Right forelimb (tissue), 1 donor: ENCODE results near the gene HDHD3.

Source experiments
- DNase-seq: peaks from one replicate; pipeline ENCODE4 v3.0.0-alpha.2; 2018

The HDHD3 gene

DNA sequence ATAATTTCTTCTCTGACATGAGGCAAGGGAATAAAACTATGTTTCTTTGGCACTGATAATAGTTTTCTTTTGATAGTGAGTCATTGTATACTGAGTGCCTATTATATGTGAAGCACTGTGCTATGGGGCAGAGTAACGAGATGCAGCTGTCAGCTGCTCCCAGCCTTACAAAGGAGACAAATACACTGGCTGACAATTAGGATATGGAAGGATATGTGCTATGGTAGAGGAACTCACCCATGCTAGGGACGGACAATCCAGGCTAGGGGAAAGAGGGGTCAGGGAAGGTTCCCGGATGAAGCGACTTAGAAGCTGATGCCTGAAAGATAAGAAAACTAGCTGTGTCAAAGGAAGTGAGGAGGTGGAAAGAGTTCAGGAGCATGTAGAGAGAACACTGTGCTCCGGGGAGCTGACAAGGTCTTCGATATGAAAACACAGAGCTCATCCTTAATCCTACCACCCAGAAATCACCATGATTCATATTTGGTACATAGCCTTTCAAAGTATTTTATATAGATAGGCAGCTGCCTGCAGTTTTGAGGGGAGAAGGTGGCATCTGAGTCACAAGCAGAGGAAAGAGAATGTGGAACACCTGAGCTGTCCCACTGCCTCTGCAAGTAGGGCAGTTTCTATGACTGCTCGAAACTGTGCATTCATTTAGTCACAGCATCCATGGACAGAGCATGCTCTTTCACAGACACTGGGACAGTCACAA is 15.3 kb downstream of the HDHD3 start:
- DNase-seq: no peak

DNA sequence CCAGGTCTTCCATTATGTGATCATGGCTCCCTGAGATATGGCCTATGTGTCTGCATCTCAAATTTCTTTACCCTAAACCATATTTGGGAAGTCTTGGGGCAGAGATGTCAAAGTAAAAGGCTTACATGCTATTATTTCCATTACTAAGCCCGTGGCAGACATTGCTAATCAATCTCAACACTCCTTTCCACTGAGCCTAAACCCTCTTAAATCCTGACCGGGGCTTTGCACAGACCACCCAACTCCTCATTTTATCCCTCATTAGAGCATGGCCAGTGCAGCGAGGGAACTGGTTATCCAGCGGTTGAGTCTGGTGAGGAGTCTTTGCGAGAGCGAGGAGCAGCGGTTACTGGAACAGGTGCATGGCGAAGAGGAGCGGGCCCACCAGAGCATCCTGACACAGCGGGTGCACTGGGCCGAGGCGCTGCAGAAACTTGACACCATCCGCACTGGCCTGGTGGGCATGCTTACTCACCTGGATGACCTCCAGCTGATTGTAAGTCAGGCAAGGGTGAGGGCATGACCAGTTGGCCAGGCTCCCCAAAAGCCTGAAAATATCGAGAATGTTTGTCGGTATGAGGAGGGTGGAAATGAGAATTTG is 16.4 kb downstream of the HDHD3 start:
- DNase-seq: no peak

DNA sequence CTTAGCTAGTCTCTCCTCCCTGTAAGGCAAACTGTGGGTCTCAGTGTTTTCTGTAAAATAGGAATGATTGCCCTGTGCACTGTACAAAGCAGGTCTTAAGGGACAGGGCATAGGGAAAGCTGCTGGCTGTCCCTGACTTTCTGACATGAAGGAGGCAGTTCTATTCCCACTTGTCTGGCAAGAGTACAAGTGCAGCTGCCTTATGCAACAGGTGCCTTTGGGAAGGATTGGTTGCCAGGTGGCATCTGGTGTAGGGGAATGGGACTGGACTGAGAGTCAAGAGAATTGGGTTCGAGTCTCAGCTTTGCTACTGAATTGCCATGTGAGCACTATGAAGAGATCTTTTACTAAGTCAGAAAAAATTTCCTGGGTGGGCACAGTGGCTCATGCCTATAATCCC is 17.4 kb downstream of the HDHD3 start:
- DNase-seq: no peak

DNA sequence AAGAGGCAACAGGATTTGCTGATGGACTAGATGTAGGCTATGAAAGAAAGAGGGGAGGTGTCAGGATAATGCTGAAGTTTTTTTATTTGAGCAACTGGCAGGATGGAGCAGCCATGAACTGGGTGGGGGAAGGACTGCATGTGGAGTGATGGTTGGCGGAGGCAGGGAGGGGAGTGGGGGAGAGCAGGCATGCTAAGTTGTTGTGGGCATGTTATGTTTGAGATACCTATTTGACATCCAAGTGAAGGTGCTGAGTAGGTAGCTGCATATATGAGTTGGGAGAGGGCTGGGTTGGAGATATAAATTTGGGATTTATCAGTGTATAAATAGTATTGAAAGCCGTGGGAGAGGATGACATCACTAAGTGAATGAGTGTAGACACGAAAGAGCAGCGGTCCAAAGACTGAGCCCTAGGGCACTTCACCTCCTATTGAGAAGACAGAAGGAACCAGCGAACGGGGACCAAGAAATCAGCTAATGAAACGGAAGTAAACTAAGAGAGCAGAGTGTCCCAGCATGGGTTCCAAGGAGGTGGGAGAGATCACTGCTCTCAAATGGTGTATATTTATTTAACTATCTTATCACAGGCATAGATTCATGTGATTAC is 20.0 kb downstream of the HDHD3 start:
- no peak for DNase-seq

DNA sequence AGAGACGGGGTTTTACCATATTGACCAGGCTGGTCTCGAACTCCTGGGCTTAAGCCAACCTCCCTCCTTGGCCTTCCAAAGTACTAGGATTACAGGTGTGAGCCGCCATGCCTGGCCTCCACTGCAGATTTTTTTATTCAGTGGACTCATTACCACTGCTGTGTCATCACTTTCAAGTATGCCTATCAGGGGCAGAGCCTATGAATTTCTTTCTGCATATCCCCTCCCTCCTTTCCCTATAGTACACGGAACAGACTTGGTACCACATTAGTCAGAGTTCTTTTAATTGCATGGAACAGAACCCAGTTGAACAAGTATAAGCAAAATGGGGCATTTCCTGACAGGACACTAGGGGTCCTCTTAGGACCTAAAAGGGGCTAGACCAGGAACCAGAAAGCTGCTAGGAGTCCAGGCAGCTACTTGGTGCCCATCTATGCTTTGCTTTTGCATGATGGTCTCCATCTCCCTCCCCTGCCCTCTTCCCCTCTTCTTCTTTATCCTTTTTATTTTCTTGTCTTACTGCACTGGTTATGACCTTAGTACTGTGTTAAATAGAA is 21.7 kb downstream of the HDHD3 start:
- no peak for DNase-seq

DNA sequence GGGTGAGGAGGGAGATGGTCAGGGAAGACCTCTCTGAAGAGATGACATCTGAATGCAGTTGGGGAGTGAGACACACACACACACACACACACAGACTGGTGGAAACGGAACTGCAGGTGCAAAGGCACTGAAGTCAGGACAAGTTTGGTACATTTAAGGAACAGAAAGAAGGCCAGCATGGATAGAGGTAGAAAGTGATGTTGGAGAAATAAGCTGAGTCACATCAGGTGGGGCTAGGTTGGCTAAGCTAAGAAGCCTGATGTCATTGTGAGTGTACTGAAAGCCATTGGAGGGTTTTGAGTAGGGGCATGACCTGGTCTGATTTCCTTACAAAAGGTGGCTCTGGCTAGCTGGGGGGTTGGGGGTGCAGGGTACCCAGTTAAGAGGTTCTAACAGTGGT is 24.4 kb downstream of the HDHD3 start:
- DNase-seq: no peak

DNA sequence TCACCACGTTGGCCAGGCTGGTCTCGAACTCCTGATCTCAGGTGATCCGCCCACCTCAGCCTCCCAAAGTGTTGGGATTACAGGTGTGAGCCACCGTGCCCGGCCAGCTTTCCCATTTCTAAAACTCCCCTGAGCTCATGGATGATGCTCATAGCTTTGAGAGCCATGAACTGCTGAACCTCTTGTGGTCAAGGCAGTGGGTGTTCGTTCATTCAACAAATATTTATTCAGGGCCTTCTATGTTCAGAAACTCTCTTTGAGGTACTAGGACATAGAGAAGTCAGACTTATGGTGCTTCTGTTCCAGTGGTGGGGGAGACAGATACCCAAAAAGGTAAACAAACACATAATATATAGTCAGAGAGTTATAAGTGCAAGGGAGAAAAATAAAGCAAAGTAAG is 24.8 kb downstream of the HDHD3 start:
- no peak for DNase-seq

DNA sequence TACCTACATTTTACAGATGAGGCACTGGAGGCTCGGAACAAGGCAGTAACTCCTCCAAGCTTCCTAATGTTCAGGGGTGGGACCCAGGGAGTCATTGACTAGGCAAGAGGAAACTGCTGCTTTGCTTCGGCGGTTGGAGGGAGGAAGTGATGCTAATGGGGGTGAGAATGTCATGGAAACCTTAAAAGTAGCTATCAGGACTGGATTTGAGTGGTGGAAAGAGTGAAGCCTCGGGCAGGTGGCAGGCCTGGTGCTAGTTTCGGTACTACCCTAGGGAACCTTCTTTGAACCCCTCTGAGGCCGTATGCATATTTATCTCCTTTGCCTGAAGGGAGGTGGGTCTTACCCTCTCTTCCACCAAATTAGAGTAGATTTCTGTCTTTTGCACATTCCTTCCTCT is 25.8 kb downstream of the HDHD3 start:
- no peak for DNase-seq

DNA sequence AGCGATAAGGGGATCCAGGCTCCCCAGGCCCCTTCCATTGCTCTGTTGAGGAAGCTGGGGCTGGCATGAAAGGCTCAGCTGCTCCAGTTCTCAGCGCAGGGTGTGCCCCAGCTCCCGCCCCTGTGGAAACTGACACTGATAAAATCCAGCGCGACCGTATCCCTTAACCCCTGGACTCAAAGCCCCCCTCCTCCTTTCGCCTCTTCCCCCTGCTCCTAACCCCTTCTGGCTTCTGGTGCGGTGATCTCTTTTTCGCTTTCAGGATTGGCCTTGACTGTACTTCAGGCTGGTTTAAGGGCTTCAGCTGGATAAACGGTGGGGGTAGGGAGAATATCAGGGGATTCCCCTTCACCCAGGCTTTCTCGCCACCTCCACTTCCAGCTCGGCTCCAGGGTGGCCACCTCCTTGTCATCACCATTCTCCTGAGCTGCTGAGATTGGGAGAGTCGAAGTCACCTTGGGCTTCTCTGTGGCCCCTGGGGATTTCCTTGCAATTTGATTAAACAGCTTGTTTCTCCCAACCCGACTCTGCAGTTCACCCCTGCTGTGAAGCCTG is 26.6 kb downstream of the HDHD3 start:
- DNase-seq: no peak

DNA sequence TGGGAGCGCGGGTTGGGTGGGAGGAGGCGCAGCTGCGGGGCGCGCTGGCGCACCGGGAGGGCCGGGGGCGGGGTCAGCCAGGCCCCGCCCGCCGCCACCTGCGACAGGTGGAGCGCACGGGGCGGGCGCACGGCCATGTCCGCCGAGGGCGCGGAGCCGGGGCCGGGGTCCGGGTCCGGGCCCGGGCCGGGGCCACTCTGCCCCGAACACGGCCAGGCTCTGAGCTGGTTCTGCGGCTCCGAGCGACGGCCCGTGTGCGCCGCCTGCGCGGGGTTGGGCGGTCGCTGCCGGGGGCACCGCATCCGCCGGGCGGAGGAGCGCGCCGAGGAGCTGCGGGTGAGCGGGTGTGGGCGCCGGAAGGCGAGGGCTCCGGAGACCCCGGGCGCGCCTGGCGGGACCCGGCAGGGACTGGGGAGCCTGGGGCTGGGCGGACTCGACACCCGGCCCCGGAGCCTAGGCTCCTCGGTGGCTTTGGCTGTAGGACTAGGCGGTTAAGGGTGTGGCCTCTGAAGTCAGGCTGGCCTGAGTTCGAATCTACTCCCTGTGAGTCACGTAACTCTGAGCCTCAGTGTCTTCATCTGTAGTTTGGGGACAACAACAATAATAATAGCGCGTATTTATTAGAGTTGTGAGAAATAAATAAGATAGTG is 27.2 kb downstream of the HDHD3 start, which contains the start of gene BSPRY:
Gene BSPRY (plus strand): TSS at position 97 of the 650 bp plus-strand sequence. CDS start 39 bp downstream, at position 136.
- DNase-seq: no peak

DNA sequence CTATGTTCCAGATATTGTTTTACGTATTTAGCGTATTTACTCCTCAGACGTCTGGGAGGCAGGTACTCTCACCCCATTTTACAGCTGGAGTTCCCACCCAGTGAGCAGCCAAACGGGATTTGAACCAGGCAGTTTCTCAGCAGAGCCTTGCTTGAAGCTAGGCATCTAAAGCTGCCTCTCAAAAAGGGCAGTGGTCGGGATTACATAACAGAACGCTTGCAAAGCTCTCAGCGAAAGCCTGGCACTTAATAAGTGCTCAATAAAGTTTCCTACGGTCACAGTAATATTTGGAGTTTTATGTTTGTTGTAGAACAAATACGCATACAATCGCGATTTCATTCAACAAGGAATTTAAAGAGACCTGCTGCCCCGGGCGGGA is 27.7 kb downstream of the HDHD3 start:
- no peak for DNase-seq

DNA sequence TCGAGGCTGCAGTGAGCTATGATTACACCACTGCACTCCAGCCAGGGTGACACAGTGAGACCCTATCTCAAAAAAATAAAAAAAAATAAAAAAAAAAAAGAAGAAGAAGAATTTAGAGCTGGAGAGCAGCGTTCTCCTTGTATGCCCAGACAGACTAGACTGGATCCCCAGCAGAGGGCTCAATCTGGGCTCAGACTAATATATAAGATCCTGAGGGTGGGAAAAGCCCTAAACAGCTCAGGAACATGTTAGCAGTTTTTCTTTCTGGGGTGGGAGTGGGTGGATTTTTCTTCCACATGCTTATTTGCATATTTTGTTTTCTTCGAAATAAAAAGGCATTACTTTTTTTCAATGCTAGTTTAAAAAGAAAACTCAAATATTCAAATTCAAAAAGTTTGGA is 28.3 kb downstream of the HDHD3 start:
- no peak for DNase-seq

DNA sequence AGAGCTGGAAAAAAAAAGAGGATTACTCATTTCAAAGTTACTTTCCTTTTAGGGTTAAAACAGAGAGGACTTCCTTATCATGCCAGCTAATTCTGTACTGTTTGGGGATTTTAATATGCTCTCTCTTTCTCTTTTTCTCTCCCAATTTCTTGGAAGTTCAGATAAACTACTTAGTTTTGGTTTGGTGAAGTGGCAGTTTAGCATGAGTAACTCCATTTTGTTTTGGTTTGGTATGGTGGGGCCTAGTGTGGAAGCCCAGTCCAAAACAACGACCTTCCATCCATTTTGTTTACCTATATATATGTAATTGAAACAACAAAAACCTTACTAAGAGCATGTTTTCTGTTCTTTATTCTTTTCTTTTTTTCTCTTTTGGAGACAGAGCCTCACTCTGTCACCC is 31.1 kb downstream of the HDHD3 start:
- no peak for DNase-seq

DNA sequence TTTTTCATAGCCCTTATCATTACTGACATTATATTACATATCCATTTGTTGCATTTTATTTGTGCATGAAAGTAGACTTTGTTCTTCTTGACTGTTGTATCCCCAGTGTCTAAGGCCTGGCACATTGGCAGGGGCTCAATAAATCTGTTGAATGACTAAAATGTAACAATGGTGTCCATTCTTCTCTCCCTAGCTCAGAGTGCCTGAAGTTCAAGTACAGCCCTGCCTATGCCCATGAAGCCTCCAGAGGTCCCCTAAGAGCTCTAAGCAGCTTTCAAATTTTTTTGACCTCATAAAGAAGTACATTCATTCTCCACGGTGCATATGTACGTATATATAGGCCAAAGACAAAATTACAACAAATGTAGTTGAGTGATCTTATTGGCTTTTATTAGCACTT is 31.6 kb downstream of the HDHD3 start:
- no peak for DNase-seq

DNA sequence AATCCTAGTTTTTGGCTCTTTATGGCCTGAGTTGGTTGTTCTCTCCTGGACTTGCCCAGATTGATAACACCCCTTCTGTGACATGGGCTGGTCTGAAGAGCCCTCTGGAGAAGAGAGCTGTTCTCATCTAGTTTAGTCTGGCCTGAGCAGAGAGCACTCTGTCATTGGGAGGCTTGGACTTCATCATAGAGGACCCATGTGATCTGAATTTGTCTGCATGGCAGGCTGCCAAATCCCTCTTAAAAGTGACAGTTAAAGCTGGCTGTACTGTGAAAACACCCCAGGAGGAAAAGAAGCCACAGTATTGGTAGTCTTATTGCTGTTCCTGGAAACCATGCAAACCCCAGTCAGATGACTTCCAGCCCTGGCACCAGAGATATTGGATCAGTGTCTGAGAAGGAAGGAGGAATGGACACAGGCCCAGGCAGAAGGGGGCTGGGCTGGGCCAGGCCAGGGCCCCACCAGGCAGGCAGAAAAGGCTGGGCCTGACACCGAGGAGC is 33.0 kb downstream of the HDHD3 start:
- peak; percentile 66 for DNase-seq

DNA sequence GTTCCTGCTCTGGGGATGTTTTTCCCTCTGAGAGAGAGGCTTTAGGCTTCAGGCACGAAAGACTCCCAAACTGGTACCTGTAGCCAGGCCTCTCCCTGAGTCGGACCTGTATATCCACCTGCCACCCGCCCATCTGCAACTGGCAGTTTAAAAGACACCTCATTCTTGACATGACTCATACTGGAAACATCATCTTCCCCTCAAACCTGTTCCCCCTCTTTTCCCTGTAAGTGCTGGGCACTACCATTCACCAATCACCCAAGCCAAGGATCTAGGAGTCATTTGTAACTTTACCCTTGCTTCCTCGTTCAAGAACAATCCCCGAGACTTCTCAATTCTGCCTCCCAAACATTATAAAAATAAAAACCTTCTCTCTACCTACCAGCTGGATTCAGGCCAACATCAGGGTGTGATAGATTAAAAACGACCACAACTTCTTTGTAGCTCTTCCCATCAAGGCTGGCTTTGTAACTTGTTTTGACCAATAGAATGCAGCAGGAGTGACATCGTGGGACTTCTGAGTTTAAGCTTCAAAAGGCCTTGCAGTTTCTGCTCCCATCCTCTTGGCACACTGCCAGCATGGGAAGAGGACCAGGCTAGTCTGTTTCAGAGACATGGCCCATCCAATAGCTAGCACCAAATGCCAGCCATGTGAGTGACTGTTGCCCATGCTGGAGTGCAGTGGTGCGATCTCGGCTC is 34.9 kb downstream of the HDHD3 start:
- DNase-seq: no peak

DNA sequence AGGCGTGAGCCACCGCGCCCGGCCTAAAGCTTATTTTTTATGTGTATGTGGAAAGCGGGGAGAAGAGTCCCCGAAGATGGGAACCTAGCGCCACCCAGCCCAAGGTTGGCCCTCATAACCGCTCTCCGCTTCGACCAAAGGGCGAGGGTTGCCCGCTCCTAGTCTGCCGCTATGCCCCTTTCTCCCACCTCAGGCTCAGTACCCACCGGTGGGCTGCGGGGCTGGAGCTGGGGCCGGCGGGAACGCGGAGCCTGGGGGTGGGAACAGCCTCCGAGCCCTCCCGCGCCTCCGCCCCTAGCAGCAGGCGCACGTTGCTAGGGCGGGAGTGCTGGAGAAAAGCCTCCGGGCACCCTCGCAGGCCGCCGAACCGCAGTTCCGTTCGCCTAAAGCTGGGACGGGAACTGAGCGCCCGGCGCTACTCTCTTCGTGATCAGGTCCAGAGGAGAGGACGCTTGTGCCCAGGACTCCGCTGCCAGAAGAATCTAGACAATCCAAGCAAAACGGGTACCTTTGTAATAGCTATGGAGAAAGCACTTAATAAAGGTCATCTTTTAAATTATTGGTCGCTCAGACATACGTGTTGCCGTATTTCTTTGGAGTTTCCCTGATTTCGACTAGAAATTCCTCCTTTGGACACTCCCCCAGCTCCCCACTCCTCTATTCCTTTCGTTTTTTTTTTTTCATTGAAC is 36.6 kb downstream of the HDHD3 start, which contains the start of gene WDR31:
Gene WDR31 (minus strand): TSS at position 265 of the 689 bp plus-strand sequence. CDS start 8,253 bp downstream, outside the sequence.
- peak; percentile 92 for DNase-seq

DNA sequence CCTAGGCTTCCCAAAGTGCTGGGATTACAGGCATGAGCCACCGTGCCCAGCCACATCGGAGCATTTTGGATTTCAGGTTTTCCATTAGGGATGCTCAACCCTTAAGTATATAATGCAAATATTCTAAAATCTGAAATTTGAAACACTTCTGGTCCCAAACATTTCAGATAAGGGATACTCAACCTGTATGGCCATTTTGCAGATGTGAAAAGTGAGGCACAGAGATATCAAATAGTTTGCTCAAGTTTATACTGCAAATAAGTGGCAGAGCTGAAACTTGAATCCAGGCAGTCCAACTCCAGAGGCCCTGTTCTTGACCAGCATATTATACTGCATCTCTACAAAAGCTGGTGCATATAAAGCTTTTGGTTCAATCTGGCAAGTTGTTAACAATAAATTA is 39.1 kb downstream of the HDHD3 start:
- no peak for DNase-seq

DNA sequence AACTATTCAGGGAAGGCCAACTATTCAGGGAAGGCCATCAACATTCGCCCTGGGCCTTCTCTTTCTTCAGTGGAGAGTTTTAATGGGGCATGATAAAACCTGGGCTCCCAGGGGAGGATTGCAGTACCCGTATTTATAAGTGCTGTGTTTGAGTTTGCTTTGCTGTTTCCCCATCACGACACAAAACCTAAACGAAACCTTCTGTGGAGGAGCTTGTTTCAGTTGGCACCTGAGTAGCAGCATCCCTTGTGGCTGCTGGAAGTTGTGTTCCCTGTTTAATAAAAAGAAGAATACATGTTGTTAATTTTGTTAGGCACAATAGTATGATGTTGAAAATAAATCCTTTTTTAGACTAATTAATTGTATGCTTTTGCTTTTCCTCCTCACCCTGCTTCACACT is 45.0 kb downstream of the HDHD3 start:
- DNase-seq: no peak

DNA sequence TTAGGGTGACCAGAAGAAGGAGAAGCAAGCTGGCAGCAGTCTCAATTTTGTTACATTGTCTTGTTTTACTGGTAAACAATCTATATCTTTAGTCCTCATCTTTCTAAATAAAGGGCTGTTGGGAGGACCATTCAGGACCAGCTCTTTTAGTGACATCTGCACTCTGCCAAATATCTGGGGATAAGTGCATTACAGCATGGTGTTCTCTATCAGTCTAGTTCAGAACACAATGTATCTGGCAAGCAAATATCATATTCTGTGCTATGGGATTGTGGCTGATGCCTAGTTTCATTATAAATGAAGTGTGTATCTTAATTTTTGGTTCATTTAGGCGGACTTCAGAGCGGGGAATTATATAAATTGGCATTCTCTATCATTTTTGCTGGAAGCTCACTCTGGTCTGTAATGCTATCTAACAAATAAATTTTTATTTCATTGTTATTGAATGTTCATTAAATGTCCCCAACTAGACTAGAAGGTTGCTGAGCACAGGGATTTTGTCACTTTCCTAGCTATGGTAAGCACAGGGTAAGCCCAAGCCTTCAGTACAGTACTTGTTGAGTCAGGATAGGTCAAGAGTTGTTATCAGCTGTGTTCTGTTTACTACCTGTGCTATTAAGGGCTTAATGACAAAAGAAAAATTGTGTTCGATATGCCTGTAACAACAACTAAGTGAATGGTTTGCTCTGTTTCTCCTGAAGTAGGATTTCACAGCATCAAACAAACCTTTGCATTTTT is 48.6 kb downstream of the HDHD3 start:
- DNase-seq: no peak

DNA sequence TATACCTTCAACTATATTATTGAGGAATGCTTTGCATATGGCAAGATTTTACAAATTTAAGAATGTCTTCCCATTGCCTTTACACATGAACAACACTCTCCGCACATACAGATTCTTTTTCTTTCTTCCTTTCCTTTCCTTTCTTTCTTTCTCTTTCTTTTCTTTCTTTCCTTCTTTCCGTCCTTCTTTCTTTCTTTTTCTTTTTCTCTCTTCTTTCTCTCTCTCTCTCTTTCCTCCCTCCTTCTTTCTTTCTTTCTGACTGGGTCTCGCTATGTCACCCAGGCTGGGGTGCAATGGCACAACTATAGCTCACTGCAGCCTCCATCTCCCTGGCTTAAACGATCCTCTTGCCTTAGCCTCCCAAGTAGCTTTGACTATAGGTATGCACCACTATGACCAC is 50.6 kb downstream of the HDHD3 start:
- no peak for DNase-seq
